ENCODE measurements around the gene SLC46A2.

DNA sequence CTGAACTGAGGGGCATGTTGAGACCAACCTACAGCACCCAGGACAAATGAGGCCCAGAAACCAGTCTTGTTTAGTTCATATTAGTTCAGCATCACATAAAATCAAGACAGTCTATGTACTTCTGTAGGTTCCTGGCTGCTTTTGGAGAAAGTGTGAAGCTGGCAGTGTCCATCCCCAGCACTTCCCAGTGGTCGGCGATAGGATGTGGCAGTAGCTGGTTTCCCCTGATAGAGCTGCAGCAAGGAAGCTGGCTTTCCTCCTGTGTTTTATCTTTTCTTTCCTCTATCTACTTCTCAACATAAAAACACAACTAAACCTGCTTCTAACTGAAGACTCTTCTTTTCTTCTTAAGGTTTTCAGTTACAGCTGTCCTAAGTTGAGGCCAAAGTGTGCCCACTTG, 43.0 kb upstream of the SLC46A2 start:
- TF ChIP-seq ZNF324 (CRISPR knock-in tag; IDR thresholded peaks at IDR 0.05) (no peak), MAZ (CRISPR knock-in tag; conservative IDR thresholded peaks at IDR 0.05 in 1 of 2, IDR thresholded peaks at IDR 0.05 in 1 of 2) (no peak), JUN (IDR thresholded peaks at IDR 0.05; ENCODE audit: borderline replicate concordance, low read depth, low read length) (no peak), JUN (CRISPR knock-in tag; IDR thresholded peaks at IDR 0.05; ENCODE audit: borderline replicate concordance) (no peak)
- TF ChIP-seq, protein P1, sequence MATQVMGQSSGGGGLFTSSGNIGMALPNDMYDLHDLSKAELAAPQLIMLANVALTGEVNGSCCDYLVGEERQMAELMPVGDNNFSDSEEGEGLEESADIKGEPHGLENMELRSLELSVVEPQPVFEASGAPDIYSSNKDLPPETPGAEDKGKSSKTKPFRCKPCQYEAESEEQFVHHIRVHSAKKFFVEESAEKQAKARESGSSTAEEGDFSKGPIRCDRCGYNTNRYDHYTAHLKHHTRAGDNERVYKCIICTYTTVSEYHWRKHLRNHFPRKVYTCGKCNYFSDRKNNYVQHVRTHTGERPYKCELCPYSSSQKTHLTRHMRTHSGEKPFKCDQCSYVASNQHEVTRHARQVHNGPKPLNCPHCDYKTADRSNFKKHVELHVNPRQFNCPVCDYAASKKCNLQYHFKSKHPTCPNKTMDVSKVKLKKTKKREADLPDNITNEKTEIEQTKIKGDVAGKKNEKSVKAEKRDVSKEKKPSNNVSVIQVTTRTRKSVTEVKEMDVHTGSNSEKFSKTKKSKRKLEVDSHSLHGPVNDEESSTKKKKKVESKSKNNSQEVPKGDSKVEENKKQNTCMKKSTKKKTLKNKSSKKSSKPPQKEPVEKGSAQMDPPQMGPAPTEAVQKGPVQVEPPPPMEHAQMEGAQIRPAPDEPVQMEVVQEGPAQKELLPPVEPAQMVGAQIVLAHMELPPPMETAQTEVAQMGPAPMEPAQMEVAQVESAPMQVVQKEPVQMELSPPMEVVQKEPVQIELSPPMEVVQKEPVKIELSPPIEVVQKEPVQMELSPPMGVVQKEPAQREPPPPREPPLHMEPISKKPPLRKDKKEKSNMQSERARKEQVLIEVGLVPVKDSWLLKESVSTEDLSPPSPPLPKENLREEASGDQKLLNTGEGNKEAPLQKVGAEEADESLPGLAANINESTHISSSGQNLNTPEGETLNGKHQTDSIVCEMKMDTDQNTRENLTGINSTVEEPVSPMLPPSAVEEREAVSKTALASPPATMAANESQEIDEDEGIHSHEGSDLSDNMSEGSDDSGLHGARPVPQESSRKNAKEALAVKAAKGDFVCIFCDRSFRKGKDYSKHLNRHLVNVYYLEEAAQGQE (IDR thresholded peaks at IDR 0.05; ENCODE audit: borderline replicate concordance), result no peak
- TF ChIP-seq, protein P1 (CRISPR knock-in tag; IDR thresholded peaks at IDR 0.05; ENCODE audit: low read depth), result no peak
